CD4-positive, alpha-beta T cell treated with Interleukin-6 at 100 ng/mL for 8 hours (primary cell): Measurements from ENCODE around the gene LRRC9.
"Not testable (repeated sequence)": the region's sequence is repeated elsewhere in the genome, so short reads cannot be mapped to it uniquely, and the experiment has no call there.

Experiments used
- DNase-seq: peaks from one replicate; pipeline ENCODE4 v3.0.0-alpha.2; 2020; ENCODE audit warnings: mixed read lengths, low spot score

Gene LRRC9

DNA sequence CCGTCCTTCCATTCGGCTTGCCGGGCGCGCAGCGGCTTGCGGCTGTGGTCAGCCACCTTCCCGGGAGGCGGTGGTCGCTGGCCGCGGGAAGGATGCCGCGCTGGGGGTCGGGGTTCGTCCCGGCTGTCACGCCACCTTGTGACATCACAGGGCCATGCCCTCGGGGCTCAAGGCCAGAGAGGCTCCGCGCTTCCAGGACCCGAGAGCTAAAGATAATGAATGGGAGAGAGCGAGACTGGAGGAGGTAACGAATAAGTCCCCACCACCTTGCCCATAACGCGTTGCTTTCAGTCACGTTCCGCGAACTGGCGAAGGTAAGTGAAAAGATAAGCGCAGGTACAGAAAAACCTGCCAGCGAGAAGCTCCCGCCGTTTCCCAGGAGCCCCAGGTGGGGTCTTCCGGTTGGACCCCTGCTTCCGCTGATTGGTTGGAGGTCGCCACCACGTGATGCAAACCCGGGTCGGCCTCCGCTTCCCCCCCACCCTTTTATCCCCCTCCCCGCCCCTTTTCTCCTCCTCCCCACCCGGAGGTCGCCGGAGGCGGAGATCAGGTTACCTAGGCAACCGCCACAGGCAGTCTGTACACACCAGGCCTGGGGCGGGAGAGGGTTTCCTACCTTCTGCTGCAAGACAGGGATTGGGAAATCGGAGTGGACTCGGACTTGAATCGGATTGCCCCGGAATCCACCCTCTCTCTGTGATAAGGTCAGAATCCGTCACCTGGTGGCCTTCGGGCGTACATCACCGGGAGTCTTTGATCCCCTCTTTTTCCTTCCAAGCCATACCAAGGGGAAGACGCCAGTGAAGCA lies at the start of gene LRRC9:
Gene LRRC9 (plus strand): TSS at position 575 of the 808 bp plus-strand sequence.
- peak; percentile 10 for DNase-seq

DNA sequence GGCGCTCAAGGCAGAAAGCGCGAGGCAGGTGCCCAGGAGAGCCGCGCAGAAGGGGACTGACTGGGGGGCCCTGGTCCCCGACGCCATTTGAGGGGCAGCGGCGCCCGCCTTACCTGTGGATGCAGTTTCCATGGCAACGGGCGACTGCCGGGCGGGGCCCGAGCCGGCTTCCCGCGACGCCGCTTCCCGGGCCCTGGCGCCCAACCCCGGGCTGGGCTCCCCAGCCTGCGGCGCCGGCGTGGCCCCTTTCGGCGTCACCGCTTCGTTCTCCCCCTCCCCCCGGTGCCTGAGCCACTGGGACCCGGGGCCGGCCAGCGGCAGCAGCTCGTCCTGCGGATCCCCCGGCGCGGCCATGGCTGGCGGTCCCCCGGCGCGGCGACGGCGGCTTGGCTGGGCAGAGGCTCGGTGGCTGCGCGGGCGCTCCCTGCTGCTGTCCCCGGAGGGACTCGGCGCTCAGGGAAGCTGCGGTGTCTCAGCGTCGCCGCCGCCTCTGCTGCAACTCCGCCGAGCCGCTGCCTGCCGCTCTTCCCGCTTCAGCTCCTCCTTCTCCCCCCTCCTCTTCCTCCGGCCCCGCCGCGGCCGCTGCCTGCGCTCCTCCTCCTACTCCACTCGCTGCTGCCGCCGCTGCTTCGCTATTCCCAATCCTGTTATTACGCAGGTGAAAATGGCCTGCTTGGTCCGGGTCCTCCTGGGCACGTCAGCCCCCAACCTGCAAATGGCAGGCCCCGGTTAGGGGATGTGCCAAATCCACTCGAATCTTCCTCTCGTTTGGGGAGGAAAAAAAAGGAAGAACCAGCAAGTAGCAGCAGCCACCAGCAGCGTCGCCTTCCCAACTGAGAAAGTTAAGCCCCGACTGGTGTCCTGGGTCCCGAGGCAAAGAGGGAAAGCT lies 49.4 kb upstream of the LRRC9 start, which contains the start of gene RTN1:
Gene RTN1 (minus strand): TSS at position 500 of the 889 bp plus-strand sequence. CDS start 146 bp downstream, at position 354.
- no peak for DNase-seq

DNA sequence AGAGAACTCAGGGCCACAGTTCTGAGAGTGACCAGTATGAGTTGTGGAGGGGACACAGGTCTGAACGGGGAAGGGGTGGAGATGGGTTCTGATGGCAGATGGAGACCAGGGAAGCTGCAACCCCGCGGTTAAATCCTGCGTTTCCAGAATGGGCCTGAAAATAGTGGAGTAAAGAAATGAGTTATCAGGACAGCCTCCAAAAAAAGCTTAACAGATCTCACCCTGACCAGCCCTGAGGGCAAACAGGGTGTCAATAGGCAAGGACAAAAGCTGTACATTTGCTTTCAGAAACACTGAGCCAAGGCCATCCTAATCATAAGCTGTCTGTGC lies 48.8 kb upstream of the LRRC9 start:
- DNase-seq, result no peak

DNA sequence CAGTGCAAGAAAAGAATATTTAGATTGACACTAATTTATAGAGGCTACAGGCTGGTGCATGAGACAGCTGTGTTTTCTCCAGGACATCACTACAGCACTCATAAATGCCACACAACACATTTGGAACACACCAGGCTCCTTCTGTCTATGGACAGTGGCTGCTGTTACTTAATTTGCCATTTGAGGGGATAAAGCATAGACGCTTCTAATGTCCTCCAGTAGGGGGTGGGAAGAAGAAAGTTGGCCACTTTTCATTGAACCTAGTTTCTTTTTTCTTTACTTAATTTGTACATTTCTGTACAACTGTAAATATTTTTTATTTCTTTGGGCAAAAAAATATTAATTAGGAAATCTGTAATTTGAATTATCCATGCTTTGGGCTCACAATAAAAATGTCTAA lies 37.0 kb upstream of the LRRC9 start:
- no peak for DNase-seq

DNA sequence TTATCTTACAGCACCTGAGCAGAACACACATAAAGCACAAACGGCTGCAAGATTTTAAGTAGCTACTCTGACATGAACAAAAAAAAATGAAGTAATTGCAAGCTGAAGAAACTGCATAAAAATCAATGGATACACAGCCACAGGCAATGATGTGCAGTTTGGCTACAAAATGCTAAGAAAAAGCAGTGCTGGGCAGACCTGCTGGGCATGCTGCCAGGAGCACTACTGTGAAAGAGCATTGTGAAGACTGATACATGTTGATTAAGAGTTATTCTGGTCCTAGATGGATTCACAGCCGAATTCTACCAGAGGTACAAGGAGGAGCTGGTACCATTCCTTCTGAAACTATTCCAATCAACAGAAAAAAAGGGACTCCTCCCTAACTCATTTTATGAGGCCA lies 29.3 kb upstream of the LRRC9 start:
- DNase-seq, result no peak

DNA sequence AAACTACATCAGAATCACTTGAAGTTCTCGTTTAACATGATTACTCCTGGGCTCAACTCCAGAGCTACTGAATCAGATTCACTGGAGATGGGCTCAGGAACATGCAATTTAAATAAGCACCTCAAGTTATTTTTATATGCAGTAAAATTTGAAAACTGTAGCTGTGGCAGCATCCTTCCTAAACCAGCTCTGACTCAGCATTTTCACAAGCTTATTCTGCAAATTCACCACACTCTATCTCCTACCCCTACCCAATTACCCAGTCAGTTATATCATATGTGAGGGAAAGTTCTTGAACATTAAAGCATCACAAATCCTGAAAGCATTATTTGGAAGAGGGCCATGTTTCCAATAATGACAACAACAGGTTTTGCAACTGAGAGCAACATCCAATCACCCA lies 24.2 kb upstream of the LRRC9 start:
- DNase-seq, result no peak

DNA sequence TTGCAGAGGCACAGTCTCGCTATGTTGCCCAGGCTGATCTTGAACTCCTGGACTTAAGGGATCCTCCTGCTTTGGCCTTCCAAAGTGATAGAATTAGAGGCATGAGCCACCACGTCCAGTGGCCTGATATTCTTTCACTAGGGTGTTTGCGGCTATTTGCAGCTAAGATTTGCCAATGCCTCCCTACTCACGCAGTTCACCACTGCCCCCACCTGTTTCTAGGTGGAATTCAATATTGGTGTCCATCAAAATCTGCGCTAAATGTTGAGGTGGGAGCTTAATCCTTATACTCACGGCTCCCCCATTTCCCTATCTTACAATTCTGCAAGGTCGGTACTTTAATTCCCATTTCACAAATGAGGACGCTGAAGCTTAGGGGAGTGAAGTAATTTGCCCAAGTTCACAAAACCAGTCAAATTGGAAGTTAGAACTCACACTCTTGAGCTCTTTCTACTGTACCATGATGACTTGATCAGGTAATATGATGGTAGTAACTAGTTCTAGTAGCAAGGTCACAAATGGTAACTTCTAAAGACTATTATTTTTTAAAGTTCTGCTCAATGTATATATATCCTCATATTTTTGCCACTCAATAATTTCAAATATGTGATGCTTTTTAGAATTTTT lies 22.1 kb upstream of the LRRC9 start:
- DNase-seq, result no peak

DNA sequence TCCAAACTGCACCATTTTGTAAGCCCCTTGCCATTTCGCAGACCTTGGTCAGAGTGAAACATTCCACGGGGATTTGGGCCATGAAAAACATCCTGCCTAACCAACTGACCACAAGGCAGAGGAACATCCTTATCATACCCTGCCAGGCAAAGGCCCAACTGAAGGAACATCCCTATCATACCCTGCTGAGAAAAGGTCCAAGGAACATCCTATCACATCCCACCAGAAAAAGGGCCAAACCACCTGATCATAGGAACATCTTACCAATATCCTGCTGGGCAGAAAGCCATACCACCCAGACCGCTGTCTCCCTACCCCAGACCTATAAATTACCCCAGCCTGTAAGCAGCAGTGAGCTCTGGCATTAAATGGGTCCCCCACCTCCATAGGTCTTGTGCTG lies 19.4 kb upstream of the LRRC9 start:
- no peak for DNase-seq

DNA sequence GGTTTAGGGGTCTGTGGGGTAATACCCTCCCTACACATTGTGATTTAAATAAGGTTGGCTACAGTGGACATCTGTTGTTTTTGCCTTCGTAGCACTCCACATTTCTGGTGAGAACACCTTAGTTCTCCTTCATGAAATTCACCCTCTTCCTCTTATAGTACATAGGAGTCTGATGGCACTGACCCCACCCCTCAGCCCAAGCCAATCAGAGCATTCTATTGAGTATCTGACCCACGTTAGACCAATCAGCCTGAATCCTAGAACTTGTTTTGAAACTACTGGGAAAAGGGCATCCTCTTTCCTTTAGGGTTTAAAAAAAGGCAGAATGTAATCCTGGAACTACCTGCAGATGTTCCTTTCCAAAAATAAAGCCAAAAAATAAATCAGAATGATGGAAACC lies 15.8 kb upstream of the LRRC9 start:
- no peak for DNase-seq

DNA sequence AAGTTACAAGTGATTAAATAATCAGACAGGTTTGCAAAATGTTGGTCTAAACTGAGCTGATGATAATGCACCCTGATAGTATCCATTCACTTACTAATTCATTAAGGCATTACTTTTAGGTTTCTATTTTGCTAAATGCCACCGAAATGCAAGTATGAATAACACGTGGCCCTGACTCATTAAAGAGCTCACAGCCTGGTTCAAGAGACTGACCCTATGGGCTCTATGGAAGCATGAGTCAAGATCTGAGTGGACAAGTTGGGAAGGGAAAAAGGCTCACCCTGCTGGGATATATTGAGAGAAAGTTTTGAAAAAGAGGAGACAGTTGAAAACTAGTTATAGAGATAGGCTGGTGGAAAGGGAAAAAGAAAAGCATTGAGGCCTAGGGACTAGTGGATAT lies 14.8 kb upstream of the LRRC9 start:
- no peak for DNase-seq

DNA sequence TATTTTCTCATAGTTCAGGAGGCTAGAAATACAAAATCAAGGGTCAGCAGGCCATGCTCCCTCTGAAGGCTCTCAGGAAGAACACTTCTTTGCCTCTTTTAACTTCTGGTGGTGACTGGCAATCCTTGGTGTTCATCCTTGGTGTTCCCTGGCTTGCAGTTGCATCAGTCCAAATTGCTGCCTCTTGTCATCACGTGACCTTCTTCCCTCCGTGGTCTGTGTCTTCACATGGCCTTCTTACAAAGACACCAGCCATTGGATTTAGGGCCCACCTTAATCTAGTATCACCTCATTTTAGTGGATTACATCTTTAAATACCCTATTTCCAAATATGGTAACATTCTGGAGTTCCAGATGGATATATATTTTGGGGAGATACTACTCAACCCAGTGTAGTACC lies 7.5 kb upstream of the LRRC9 start:
- no peak for DNase-seq

DNA sequence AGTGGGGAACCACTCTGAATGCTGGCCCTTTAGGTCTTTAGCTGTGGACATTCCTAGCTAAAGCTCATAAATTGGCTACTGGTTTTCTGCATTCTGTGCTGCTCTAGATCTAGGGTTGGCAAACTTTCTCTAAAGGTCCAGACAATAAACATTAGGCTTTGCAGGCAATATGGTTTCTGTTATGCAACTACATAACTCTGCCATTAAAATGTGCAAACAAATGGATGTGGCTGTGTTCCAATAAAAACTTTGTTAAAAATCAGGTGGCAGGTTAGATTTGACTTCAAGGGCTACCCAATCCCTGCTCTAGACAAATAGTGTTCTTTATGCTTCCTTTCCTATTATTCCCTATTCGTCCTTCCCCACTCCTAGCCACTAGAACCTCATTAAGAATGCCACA lies 6.8 kb upstream of the LRRC9 start:
- DNase-seq, result no peak

DNA sequence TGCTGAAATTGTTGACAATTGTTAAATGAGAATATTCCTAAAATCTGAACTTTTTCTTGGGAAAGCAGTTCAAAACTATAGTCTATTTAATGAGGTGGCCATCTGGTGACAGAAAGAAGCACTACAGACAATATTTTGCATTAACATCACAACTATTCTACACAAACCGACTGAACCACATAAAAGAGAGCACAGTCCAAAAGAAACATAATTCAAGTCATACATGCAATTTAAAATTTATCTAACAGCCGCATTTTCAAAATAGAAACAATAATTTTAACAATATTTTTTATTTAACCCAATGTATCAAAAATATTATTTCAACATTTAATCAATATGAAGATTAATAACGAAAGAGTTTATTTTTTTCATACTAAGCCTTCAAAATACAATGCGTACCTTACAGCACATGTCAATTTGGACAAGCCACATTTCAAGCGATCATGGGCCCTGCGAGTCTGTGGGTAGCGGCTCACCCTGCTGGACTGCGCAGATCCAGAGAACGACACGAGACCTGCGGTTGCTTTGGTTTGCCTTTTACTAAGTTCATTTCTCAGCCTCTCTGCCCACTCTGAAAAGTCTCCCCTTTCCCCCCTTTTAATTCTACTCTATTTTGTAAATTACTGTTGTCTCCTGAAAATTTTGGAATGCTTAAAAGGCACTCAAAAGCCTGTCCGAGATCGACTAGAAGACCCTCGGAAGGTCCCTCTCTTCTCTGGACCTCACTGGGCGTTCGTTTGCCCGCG lies 947 bp upstream of the LRRC9 start:
- DNase-seq, result no peak

DNA sequence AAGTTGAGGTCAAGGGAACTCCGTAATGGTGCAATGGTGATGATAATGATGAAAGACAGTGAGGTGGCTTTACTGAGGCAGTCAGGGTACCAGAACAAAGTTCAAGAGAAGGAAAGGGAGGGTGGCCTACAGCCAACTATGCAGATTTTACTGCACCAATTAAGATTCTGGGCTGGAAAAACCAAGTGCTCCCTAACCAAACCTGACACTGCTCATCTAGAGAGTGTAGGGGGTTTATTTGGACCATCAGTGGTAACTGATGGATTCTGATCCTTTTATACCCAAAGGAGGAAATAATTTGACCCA lies 387 bp downstream of the LRRC9 start:
- no peak for DNase-seq

DNA sequence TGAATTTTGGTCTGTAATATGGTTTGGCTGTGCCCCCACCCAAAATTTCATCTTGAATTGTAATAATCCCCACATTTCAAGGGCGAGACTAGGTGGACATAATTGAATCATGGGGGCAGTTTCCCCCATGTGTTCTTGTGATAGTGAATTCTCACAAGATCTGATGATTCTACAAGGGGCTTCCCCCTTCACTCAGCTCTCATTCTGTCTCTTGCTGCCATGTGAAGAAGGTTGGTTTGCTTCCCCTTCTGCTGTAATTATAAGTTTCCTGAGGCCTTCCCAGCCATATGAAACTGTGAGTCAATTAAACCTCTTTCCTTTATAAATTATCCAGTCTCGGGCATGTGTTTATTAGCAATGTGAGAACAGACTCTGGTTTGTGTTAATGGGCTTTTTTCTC lies 5.9 kb downstream of the LRRC9 start:
- no peak for DNase-seq

DNA sequence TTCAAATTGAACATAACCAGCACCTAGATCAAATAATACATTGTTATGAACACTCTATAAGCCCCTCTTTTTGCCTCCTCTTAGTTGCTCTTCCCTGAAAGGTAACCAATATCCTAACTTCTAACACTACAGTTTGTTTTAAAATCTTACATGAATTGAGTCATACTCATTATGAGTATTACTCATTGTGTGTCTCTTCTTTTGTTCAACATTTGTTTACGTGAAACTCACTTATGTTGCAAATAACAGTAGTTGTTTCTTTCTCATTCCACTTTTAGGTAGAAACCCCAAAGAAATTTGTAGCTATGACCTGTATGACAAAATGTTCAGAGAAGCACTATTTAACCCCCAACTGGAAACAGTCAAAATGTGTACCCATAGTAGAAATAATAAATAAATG lies 6.6 kb downstream of the LRRC9 start:
- DNase-seq, result no peak

DNA sequence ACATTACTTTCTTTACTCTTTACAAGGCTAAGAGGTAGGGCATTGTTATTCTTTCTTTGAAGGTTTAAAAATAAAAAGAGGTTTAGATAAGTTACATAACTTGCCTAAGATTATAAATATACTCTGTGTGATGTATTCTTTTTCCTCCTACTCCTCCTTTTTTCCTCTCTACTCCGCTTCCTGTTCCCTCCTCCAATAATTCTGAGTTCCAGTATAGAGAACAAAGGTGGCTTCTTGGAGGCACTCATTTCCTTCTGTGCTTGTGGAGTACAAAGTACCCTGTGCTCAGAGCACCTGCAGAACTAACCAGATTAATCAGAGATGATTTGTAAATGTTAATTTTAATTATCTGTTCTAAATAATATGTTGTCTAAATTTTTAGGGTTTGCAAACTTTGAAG lies 11.3 kb downstream of the LRRC9 start:
- no peak for DNase-seq

DNA sequence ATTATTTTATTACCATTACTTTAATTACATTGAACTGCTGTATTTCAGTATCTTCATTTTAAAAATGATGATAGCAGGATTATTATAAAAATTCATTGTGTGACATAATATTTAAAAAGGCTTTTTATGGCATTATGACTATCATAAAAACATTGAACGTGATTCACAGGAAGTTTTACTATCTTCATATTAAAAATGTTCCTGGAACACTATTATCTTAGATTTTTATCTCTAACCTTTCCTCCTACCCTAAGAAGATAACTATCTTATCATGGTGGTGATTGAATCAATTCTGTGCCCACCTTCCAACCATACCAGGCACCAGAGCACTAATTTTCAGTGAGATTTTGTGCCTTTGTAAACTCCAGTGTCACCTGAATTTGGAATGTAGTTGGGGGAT lies 16.2 kb downstream of the LRRC9 start:
- no peak for DNase-seq

DNA sequence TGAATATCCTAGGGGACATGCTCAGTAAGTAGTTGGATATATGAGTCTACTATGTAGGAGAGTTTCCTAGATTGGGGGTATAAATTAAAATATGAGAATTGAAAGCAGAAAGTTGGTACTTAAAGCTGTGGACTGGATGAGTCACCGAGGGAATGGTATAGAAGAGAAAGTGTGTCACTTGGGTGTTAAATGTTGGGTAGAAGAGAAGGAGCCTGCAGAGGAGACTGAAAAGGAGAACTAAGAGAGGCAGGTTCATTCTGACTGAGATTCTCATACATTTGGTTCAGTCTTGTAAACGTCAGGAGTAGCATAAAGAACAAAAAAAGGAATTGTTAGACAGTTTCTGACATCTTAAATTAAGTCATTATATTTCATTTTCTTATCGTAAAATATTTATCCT lies 19.9 kb downstream of the LRRC9 start:
- DNase-seq, result no peak

DNA sequence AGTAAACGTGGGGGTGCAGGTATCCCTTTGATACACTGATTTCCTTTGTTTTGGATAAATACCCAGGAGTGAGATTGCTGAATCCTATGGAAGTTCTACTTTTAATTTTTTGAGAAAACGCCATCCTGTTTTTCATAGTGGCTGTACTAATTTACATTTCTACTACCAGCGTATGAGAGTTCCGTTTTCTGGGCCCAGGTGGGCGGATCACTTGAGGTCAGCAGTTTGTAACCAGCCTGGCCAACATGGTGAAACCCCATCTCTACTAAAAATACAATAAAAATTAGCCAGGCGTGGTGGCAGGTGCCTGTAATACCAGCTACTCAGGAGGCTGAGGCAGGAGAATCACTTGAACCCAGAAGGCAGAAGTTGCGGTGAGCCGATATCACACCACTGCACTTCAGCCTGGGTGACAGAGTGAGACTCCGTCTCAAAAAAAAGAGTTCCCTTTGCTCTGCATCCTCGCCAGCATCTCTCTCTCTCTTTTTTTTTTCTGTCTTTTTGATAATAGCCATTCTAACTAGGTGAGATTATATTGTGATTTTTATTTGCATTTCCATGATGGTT lies 22.4 kb downstream of the LRRC9 start:
- DNase-seq, result not testable (repeated sequence)

DNA sequence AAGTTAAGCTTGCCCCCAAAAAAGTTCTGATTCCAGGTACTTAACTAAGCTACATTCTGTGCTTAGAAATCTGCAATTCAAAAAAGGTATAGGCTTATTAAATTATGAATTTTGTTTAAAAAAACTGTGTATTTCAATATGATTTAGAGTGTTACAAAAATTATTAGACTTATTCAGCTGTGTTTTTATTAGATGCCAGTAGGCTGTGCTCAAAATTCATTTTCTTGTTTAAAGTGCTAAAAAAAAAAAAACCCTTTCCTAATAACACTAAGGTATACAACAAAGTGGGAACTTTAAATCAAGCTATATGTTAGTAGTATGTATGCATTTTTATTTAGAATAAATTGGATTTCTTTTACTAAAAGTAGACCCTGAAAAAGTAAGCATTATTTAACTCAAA lies 25.0 kb downstream of the LRRC9 start:
- DNase-seq, result no peak

DNA sequence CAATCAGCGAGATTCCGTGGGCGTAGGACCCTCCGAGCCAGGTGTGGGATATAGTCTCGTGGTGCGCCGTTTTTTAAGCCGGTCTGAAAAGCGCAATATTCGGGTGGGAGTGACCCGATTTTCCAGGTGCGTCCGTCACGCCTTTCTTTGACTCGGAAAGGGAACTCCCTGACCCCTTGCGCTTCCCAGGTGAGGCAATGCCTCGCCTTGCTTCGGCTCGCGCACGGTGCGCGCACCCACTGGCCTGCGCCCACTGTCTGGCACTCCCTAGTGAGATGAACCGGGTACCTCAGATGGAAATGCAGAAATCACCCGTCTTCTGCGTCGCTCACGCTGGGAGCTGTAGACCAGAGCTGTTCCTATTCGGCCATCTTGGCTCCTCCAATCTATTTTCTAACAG lies 32.2 kb downstream of the LRRC9 start:
- DNase-seq, result not testable (repeated sequence)
